ENCODE results near the gene SPTSSB. TPM values are rescaled to one million over a fixed set of nuclear protein-coding genes. Genes with fewer than 3 reads are reported as not detected.
A peak's percentile ranks its signal among the peaks of the same experiment; 100 is the strongest.

SPTSSB gene
- total RNA-seq, 4 donors from 2014 or later, result not detected

DNA sequence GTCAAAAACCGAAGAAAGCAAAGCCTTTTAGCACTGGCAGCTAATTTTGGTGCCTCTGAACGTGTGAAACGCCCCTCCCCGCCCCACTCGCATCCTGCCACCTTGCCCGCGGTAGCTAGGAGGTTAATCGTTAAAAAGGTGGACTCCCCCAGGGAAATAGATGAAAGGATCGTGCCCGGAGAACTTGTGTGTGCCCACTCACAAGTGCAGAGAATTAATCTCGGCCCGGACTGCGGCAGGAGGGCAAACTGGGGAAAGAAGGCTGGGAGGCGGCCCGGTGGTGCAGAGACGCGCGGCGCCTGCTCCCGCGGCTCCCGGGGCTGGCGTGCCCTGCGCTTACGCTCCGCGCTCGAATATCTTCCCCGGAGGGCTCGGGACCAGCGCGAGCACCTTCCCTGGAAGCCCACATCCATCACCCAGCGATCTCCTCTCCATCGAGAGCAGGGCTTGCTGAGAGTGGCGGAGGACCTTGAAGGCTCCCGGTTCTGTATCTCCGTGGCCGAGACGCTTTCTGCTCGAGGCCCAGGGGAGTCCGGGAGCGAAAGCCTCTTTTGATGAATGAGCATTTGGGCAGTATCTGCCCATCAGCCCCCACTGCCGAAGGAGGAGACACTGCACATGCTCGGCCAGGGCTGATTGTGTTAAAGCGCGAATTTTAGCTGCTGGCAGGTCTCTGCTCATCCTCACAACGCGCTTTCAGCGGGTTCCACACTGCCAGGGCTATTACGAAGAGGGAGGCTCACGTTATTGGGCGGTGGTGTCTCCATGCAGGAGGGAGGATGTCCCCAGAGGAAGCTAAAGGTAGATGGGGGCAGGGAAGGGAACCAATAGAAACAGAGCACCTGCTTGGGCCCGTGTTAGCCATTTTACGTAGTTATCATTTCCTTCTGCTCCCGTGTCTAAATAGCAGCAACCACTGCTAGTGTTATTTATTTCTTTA is 1.3 kb upstream of the SPTSSB start:
- Histone ChIP-seq H3K4me3 (replicated peaks in 1 of 3) (peak overlapping the region in 2 of 3 donors; percentile 26 to 33), H3K27ac (peak overlapping the region in 1 of 3 donors; percentile 2), H3K36me3 (no peaks in the 10 kb centered on the region), H3K4me1 (peaks cover 7 to 17% of the 10 kb centered on the region in 2 donors), H3K27me3 (no peaks in the 10 kb centered on the region), H3K9me3 (no peaks in the 10 kb centered on the region)
- TF ChIP-seq POLR2A (IDR thresholded peaks at IDR 0.05), result no peak
- TF ChIP-seq, protein P1, sequence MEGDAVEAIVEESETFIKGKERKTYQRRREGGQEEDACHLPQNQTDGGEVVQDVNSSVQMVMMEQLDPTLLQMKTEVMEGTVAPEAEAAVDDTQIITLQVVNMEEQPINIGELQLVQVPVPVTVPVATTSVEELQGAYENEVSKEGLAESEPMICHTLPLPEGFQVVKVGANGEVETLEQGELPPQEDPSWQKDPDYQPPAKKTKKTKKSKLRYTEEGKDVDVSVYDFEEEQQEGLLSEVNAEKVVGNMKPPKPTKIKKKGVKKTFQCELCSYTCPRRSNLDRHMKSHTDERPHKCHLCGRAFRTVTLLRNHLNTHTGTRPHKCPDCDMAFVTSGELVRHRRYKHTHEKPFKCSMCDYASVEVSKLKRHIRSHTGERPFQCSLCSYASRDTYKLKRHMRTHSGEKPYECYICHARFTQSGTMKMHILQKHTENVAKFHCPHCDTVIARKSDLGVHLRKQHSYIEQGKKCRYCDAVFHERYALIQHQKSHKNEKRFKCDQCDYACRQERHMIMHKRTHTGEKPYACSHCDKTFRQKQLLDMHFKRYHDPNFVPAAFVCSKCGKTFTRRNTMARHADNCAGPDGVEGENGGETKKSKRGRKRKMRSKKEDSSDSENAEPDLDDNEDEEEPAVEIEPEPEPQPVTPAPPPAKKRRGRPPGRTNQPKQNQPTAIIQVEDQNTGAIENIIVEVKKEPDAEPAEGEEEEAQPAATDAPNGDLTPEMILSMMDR (IDR thresholded peaks at IDR 0.05), result no peak
- 6 to 7% methylated on average over 41 to 48 of the region's 55 CpGs for WGBS, 2 donors
- intact Hi-C loops (cut with DNase I), result no loop called here
- peak; percentile 11 to 32 for DNase-seq

DNA sequence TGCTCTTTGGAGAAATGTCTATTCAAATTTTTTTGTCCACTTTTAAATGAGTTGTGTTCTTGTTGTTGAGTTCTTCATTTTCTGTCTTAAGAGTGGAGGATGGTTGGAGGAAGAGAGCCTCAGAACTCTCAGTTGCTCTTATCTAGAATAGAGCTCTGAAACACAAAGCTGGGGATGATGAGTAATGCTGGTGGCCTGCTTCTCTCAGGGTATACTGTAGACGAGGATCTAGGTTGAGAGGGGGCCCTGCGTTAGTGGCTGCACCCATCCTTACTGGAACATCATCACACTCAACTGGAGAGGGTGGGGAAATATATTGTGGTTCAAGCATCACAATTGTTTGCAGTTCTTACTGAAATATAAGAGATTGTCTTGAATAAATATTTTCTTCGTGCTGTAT is 1.8 kb downstream of the SPTSSB start:
- H3K4me3 ChIP-seq (replicated peaks in 1 of 3), result no peak overlapping the region
- WGBS, 2 donors, result 68 to 87% methylated on average over 3 of the region's 3 CpGs
- peaks cover 7 to 17% of the 10 kb centered on the region in 2 donors for H3K4me1 ChIP-seq

DNA sequence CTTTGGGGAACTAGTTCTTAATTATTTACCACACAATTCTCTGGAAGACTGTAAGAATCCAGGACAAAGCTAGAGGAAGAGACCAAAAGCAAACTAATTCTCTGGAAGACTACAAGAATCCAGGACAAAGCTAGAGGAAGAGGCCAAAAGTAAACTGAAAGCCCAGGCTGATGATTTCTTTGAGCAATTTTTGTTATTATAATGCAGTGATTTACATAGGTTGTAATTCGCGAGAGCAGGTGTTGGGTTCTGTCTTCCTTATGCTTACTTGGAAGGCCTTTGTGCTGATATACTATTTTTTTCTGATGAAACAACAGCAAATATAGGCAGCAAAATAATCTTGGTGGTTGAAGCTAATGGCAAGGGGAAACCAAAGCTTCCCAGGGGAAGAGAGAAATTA is 5.2 kb downstream of the SPTSSB start:
- no peaks in the 10 kb centered on the region for H3K36me3 ChIP-seq
- intact Hi-C loops (cut with DNase I), result no loop called here
- TF ChIP-seq, protein P1 (IDR thresholded peaks at IDR 0.05), result no peak
- no peak for TF ChIP-seq POLR2A (IDR thresholded peaks at IDR 0.05)
- 84 to 88% methylated on average over 2 of the region's 2 CpGs for WGBS, 2 donors
- no peaks in the 10 kb centered on the region for H3K27me3 ChIP-seq
- H3K4me1 ChIP-seq, result peaks cover 0 to under 1% of the 10 kb centered on the region in 2 donors
- H3K4me3 ChIP-seq (replicated peaks in 1 of 3), result no peak overlapping the region
- H3K27ac ChIP-seq, result no peak overlapping the region
- no peaks in the 10 kb centered on the region for H3K9me3 ChIP-seq
- DNase-seq, result no peak

More for the DNA sequence above, 1.8 kb downstream of the SPTSSB start:
- no peaks in the 10 kb centered on the region for H3K9me3 ChIP-seq
- no peaks in the 10 kb centered on the region for H3K36me3 ChIP-seq
- no peak for DNase-seq
- TF ChIP-seq, protein P1 (IDR thresholded peaks at IDR 0.05), result no peak
- intact Hi-C loops (cut with DNase I), result no loop called here
- no peak overlapping the region for H3K27ac ChIP-seq
- no peaks in the 10 kb centered on the region for H3K27me3 ChIP-seq

DNA sequence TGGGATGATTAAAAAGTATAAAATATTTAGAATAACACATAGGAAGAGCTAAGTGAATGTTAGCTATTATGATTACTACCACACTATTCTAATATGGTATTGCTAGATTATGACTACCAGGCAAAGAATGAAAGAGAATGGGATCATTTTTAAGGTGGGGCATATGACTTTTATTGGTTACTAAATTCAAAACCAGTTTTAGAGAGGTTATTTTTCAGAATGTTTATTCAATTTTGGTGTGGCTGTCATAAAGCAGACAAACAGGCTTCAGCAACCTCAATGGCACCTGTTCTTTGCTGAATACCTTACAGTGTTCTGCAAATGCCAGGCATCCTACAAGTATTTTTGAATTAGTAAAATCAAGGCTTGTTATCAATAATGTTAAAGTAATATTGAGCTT is 12.8 kb downstream of the SPTSSB start:
- no peaks in the 10 kb centered on the region for H3K27me3 ChIP-seq
- H3K36me3 ChIP-seq, result no peaks in the 10 kb centered on the region
- DNase-seq, result no peak
- H3K27ac ChIP-seq, result no peak overlapping the region
- H3K9me3 ChIP-seq, result no peaks in the 10 kb centered on the region
- H3K4me1 ChIP-seq, result no peaks in the 10 kb centered on the region
- H3K4me3 ChIP-seq (replicated peaks in 1 of 3), result no peak overlapping the region
- intact Hi-C loops (cut with DNase I), result no loop called here
- no peak for TF ChIP-seq POLR2A (IDR thresholded peaks at IDR 0.05)
- TF ChIP-seq, protein P1 (IDR thresholded peaks at IDR 0.05), result no peak

DNA sequence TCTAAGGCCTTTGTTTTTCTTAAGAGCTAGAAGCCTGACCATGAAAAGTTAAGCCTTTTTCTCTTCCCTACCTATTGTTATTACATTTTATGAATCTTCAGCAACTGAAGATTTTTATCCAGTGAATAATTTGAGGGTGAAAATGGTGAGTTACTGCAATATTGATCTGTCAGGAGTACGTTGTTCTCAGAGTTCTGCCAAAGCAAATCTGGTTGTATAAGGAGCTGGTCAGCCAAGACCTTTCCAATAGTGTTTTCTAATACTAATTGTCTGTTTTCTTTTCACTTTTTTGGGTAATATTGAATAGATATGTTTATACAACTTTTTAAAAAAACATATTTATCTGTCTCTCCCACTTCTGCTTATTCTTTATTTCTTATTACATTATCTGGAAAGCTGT is 15.0 kb downstream of the SPTSSB start:
- DNase-seq, result no peak
- Histone ChIP-seq H3K36me3 (no peaks in the 10 kb centered on the region), H3K4me1 (no peaks in the 10 kb centered on the region), H3K9me3 (no peaks in the 10 kb centered on the region), H3K4me3 (replicated peaks in 1 of 3) (no peak overlapping the region), H3K27ac (no peak overlapping the region), H3K27me3 (no peaks in the 10 kb centered on the region)
- no peak for TF ChIP-seq POLR2A (IDR thresholded peaks at IDR 0.05)
- TF ChIP-seq, protein P1 (IDR thresholded peaks at IDR 0.05), result no peak
- WGBS, 2 donors, result 92 to 93% methylated on average over 1 of the region's 1 CpG
- intact Hi-C loops (cut with DNase I), result no loop called here

Data from thyroid gland (tissue), 4 donors.